GM18498 (cell line): ENCODE results near the gene MPV17.
A peak's percentile ranks its signal among the peaks of the same experiment; 100 is the strongest.
"Not testable (repeated sequence)": the region's sequence is repeated elsewhere in the genome, so short reads cannot be mapped to it uniquely, and the experiment has no call there.

Source experiments
- ATAC-seq: cut with Tn5 transposase; IDR thresholded peaks from one replicate; pipeline ENCODE4 v1.9.1; 2021; ENCODE audit warnings: mild to moderate bottlenecking, moderate library complexity; ENCODE audit not compliant: unreplicated experiment

MPV17 gene

GRCh38 chr2:27322766-27323595, at the start of gene MPV17:
TSS of gene MPV17 (minus strand) at chr2:27323097. CDS start at chr2:27322517, 580 bp downstream.
- peak; percentile 90 for ATAC-seq

- ATAC-seq = peak; percentile 31
Measured at GRCh38 chr2:27370816-27371620, 48.1 kb upstream of the MPV17 start.

- ATAC-seq = peak; percentile 94
Measured at GRCh38 chr2:27370026-27370815, 47.3 kb upstream of the MPV17 start, which contains the start of the genes EIF2B4 and SNX17. TSS of gene EIF2B4 (minus strand) at chr2:27370338. CDS start at chr2:27370314, 24 bp downstream. TSS of gene SNX17 (plus strand) at chr2:27370616. CDS start at chr2:27370744, 128 bp downstream.

GRCh38 chr2:27369471-27370025, 46.7 kb upstream of the MPV17 start:
- ATAC-seq = peak; percentile 14

- no peak for ATAC-seq
Measured at GRCh38 chr2:27363933-27364332, 41.0 kb upstream of the MPV17 start.

GRCh38 chr2:27362678-27363420, 40.0 kb upstream of the MPV17 start:
- ATAC-seq = no peak

GRCh38 chr2:27356382-27357181, 33.7 kb upstream of the MPV17 start, which contains the start of gene GTF3C2:
TSS of gene GTF3C2 (minus strand) at chr2:27356764. CDS start at chr2:27343554, 13,210 bp downstream.
- peak; percentile 90 for ATAC-seq

- peak; percentile 40 for ATAC-seq
Measured at GRCh38 chr2:27356056-27356381, 33.1 kb upstream of the MPV17 start.

- no peak for ATAC-seq
Measured at GRCh38 chr2:27354597-27354927, 31.7 kb upstream of the MPV17 start.

- ATAC-seq = no peak
Measured at GRCh38 chr2:27353762-27354596, 31.1 kb upstream of the MPV17 start.

- ATAC-seq = not testable (repeated sequence)
Measured at GRCh38 chr2:27353386-27353761, 30.5 kb upstream of the MPV17 start.

GRCh38 chr2:27351802-27352598, 29.1 kb upstream of the MPV17 start:
- no peak for ATAC-seq

GRCh38 chr2:27350106-27350693, 27.3 kb upstream of the MPV17 start:
- no peak for ATAC-seq

- ATAC-seq = no peak
Measured at GRCh38 chr2:27347641-27348040, 24.7 kb upstream of the MPV17 start.

GRCh38 chr2:27336173-27336572, 13.3 kb upstream of the MPV17 start:
- no peak for ATAC-seq

GRCh38 chr2:27335311-27335710, 12.4 kb upstream of the MPV17 start:
- ATAC-seq = no peak

- ATAC-seq = no peak
Measured at GRCh38 chr2:27324720-27325119, 1.8 kb upstream of the MPV17 start.
